Measurements from ENCODE around the gene SAMD4A.

Gene SAMD4A

GRCh38 chr14:54709867-54710266 is 142.9 kb downstream of the SAMD4A start:
- no peak for DNase-seq

DNA sequence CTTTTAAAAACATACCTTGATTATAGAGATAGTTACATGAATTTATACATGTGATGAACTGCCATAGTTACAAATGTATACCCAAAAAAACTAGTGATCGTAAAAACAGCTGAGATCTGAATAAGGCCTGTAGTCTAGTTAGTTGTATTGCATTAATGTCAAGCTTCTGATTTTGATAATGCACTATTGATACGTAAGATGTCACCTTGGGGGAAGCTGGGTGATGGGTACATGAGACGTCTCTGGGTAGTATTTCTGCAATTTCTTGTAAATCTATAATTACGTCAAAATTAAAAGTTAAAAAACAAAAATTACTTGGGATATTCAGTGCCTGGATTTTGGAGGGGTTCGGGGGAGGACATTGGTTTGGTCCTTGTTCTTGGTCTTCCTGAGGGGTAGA is 144.4 kb downstream of the SAMD4A start:
- no peak for DNase-seq

- no peak for DNase-seq
Observed at GRCh38 chr14:54711812-54712464, 145.0 kb downstream of the SAMD4A start.

DNA sequence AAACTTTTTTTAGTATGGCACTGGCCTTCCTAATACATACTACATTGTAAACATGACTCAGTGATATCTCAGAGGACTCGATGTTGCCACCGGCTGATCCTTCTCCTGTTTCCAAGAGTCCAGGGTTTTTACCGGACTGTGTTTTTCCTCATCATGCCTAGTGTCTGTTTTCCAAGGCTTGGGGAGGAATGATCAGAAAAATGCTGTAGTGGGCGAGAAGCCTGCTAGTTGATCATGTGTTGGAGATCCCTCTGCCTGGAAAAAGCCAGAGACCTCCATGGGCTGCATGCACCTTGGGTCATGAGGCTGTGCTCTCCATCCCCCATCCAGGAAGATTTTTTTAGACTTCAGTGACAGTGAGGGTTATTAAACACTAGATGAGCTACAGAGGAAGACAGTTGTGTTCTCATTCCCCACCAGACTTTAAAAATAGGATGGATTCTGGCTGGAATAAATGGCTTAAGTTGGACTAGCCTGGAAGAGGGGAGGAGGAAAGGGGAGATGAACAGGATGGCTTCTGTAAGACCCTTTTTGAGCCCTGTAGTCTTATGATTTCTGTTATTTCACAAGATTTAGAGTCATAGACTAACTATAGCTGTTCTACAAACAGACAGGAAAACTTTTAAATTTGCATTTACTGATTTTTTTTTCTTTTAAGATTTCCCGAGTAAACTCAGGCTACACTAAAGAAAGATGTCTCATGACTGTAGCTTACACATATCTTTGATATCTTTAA is 145.7 kb downstream of the SAMD4A start:
- DNase-seq = no peak

DNA sequence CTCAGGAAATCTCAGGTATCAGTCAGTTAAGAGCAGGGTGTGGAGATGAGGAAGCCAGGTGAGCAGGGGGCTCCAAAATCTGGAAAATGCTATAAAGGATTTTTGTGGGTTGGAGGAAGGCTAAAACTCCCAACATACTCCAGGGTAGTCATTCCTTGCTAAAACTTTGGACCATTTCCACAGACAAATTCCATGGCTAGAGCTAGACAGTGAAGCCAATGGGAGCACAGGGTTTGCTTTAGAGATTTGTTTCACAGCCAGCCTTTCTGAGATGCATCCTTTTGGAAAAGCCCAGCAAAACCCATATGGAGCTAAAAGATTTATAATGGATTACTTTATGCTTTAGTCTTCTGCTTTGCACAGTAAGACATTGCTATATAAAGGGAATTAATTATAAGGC is 146.5 kb downstream of the SAMD4A start:
- DNase-seq = no peak

GRCh38 chr14:54715239-54715638 is 148.3 kb downstream of the SAMD4A start:
- no peak for DNase-seq

DNA sequence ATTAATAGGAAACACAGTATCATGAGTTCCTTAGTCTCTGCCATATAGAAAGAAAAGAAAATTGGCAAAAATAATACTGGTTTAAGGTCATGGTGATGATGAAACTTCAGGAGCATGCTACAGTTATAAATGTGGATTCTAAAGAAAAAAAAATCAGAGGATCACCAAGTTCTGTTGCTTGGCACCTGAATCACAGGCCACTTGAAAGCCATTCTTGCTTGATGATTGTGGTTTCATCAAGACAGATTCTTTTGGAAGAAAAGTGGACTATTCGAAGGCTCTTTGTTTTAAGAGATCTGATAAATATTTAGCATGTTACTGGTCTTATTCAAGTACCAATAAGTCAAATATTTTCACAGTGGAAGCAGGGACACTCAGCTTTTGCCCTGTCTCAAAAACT is 148.9 kb downstream of the SAMD4A start:
- DNase-seq = no peak

- DNase-seq = no peak
Observed at GRCh38 chr14:54716862-54717261, 149.9 kb downstream of the SAMD4A start.

DNA sequence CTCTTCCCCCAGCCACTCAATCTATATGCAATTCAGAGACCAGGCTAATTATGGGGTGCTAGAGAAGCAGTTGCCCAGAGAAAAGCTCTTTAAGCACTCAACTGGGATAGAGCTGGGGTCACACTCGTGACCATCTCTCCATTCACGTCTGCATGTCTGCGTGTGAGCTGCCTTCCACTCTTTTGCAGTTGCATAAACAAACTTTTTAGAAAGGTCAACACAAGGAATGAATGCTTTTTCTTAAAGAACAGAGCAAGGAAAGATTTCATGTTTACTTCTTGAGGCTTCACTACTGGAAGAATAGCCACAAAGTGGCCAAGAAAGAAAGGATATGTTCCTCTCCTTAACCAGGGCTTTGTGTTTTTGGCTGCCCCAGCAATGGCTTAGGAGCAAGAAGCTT is 151.1 kb downstream of the SAMD4A start:
- no peak for DNase-seq

- no peak for DNase-seq
Observed at GRCh38 chr14:54719406-54719805, 152.5 kb downstream of the SAMD4A start.

GRCh38 chr14:54722791-54723432 is 156.0 kb downstream of the SAMD4A start:
- peak in 1 of 2 donors; percentile 32 for DNase-seq

GRCh38 chr14:54724123-54724522 is 157.2 kb downstream of the SAMD4A start:
- no peak for DNase-seq

- DNase-seq = no peak
Observed at GRCh38 chr14:54724676-54725325, 157.9 kb downstream of the SAMD4A start.

GRCh38 chr14:54725998-54726397 is 159.1 kb downstream of the SAMD4A start:
- no peak for DNase-seq

- no peak for DNase-seq
Observed at GRCh38 chr14:54727929-54728328, 161.0 kb downstream of the SAMD4A start.

DNA sequence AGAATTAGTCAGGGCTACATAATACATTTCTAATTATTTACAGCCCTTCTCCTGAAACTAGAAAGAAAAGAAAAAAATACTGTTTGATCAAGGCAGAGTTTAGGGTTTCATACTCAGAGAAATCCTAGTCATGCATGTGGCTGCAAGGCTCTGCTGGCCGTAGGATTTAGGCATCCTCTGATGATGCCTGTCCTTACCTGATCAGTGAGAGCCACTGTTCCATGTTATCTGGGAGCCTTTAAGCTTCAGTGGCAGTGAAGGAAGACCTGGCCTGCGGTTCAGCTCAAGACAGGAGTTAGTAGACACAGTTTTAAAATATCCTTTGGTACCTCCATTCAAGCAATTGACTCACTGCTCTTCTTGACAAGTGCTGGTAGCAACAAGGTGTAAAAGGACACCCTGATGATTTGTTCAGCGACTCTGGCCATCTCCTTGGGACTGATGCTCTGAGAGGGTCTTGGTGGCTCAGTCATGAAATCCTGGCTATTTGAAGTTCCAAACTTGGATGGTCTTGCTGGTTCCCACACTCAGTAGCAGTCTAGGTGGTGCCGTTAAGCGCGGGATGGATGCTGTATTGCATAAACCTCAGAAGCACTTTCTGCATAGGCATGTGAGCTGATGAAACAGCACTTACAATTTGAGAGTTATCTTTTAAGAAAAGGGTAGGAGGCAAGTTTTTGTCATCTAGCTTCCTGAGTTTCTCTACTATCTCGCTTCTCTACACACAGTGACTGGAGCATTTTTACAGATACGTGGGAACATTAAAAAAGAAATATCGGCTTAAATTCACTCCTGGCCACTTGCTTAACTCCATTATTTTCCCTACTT is 162.0 kb downstream of the SAMD4A start:
- no peak for DNase-seq

DNA sequence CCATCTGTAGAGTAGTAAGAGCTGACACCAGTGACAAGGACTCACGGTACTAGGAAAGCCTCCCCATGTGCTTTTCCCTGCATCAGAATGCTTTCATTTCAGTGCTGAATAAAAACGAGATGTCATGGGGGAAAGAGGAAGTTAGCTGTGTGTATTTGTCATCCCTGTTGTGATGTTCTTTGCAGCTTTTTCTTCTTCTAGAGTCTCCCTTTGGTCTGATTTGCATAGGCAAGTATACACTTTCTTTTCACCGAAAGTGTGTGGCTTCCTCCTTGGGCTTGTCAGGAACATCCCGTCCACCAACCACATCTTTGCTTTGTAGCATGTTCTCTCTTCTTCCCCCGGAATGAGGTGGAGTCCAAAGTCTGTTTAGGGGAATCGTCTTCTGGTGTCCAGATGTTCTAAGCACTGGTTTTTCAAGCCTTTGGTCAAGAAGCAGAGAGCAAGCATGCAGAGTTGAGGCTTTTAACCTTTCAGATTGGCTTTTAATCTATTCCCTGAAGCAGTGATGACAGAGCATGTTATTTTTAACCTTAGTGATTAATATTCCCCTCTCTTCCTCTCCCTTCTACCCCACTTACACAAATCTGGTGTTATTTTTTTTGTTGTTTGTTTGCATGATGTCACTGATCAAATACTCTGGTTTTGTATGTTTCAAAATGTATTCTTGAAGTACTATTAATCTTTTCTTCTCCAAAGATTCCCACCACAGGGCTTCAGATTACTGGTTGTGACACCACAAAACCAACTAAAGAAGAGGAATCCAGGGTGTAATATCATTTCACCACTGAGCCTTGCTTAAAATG is 163.4 kb downstream of the SAMD4A start:
- DNase-seq = peak; percentile 23 to 28

DNA sequence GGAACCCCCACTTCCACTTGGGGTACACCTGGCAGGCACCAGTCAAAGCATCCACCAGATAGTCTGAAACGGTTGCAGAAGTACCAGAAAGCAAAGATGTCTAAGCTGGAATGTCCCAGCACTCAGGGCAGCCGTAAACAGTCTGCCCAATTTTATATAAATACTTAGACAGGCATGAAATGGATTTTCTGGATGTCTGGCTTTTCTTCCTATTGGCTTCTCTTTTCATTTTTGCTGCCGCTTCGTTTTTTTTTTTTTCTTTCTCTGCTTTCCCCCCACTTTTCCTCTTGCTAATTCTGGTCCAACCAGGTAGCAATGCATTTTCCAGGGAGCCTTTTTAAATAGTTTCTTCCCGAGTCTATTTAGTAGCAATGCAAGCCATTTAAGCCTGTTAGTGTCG is 168.0 kb downstream of the SAMD4A start:
- DNase-seq = no peak

GRCh38 chr14:54735424-54735823 is 168.5 kb downstream of the SAMD4A start:
- no peak for DNase-seq

DNA sequence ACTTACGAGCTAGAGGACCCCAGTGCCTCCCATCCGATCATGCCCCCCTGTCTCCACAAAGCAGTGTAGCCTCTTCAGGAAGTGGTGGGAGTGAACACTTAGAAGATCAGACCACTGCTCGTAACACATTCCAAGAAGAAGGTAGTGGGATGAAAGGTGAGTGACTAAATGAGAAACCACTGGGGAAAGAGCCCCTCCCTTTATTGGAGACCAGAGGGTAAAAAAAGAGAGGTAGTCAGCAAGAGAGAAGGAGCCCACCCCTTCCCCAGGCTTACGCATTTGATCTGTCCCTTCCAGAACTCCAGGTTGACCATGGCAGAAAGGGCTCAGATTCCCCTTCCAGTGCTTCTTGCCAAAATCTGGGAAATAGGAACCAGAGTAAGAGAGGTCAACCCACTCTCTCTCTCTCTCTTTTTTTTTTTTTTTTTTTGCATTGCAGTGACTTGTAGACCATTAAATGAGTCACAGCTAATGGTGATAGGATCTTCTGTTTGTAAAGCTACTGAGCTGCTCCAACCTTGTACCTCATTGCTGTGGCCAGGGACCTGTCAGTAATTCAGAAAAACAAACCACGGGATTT is 170.3 kb downstream of the SAMD4A start:
- no peak for DNase-seq

- DNase-seq = no peak
Observed at GRCh38 chr14:54738009-54738408, 171.1 kb downstream of the SAMD4A start.

Measured in CD4-positive, alpha-beta T cell treated with Interleukin-4 for 1 hour (primary cell).